Endodermal cell (in vitro differentiated cells): Measurements from ENCODE around the gene WIPF1. TPM values are rescaled to one million over a fixed set of nuclear protein-coding genes. Genes with fewer than 3 reads are reported as not detected.

Experiments used
- DNase-seq: peaks from one replicate; pipeline ENCODE4 v3.0.0-alpha.2; 2017
- H3K27ac ChIP-seq: 2 replicates; pipeline ENCODE4 v1.5.1; 2013; ENCODE audit warnings: mild to moderate bottlenecking, low read depth, low read length, moderate library complexity
- H3K27me3 ChIP-seq: 2 replicates; pipeline ENCODE4 v1.6.1; 2013; ENCODE audit warnings: mild to moderate bottlenecking, low read length, moderate library complexity; ENCODE audit not compliant: insufficient read depth, control insufficient read depth, poor library complexity, severe bottlenecking
- H3K36me3 ChIP-seq: 2 replicates; pipeline ENCODE4 v1.7.0; 2013; ENCODE audit warnings: mild to moderate bottlenecking, low read length, moderate library complexity; ENCODE audit not compliant: control insufficient read depth, insufficient read depth
- H3K4me1 ChIP-seq: one replicate; pipeline ENCODE4 v1.7.0; 2013; ENCODE audit warnings: low read length; ENCODE audit not compliant: control insufficient read depth, insufficient read depth
- H3K4me3 ChIP-seq: 2 replicates; pipeline ENCODE4 v1.5.1; 2013; ENCODE audit warnings: mild to moderate bottlenecking, low read length, moderate library complexity
- H3K9ac ChIP-seq: 2 replicates; pipeline ENCODE4 v1.6.1; 2013; ENCODE audit warnings: mild to moderate bottlenecking, low read length, moderate library complexity; ENCODE audit not compliant: poor library complexity, severe bottlenecking; ENCODE audit errors: extremely low read depth
- H3K9me3 ChIP-seq: 2 replicates; pipeline ENCODE4 v1.6.1; 2013; ENCODE audit warnings: mild to moderate bottlenecking, low read length, moderate library complexity; ENCODE audit not compliant: control insufficient read depth
- H3K27ac Mint-ChIP-seq: 2 replicates; pipeline ENCODE4 v1.8.0; 2020; ENCODE audit warnings: mixed read lengths
- H3K27me3 Mint-ChIP-seq: 2 replicates; pipeline ENCODE4 v1.8.0; 2021; ENCODE audit warnings: mild to moderate bottlenecking, mixed read lengths; ENCODE audit not compliant: insufficient read depth
- H3K36me3 Mint-ChIP-seq: 2 replicates; pipeline ENCODE4 v1.8.0; 2020; ENCODE audit warnings: low read depth, mixed read lengths
- H3K4me1 Mint-ChIP-seq: 2 replicates; pipeline ENCODE4 v1.8.0; 2020; ENCODE audit warnings: mixed read lengths
- H3K4me3 Mint-ChIP-seq: 2 replicates; pipeline ENCODE4 v1.8.0; 2020; ENCODE audit warnings: mild to moderate bottlenecking, moderate library complexity, mixed read lengths
- H3K9me3 Mint-ChIP-seq: 2 replicates; pipeline ENCODE4 v1.8.0; 2020; ENCODE audit warnings: mild to moderate bottlenecking, mixed read lengths
- WGBS, 2 experiments: methylation state at CpG; one replicate each; pipeline versions ENCODE4 v1.1.5 to v1.1.7; 2013; ENCODE audit warnings: missing lambda C conversion rate in 2 of 2, mixed read lengths in 1 of 2; ENCODE audit not compliant: insufficient coverage in 1 of 2, insufficient read length in 1 of 2; 5-methylcytosine and 5-hydroxymethylcytosine counted together
- total RNA-seq, 2 donors: library from RNA; stranded (reverse); fragmentation: NEBNext Ultra II Directional in 1 of 2; extraction: Animal tissue kit (Norgen Biotek cat#: 25700) in 1 of 2; gene quantifications; 2 replicates in 1 of 2; 3 replicates in 1 of 2; pipeline ENCODE4 v1.2.1, GENCODE V29; 2021
- TF ChIP-seq, protein P1 (sequence below): fragments of 200-600 bp; sonication (generic); conservative IDR thresholded peaks from 2 replicates; pipeline ENCODE4 v1.5.0; 2021; ENCODE audit warnings: antibody characterized with exemption, mild to moderate bottlenecking

Gene WIPF1
- total RNA-seq, 2 donors from 2014 or later: 21.5 to 28.5 TPM

- Mint-ChIP-seq H3K4me1 (no peaks in the 10 kb centered on the region), H3K4me3 (no peak overlapping the region), H3K27me3 (no peaks in the 10 kb centered on the region), H3K27ac (no peak overlapping the region), H3K9me3 (no peaks in the 10 kb centered on the region), H3K36me3 (no peaks in the 10 kb centered on the region)
- H3K36me3 ChIP-seq: no peaks in the 10 kb centered on the region
- no peaks in the 10 kb centered on the region for H3K27me3 ChIP-seq
- DNase-seq: no peak
- H3K27ac ChIP-seq: no peak overlapping the region
- no peaks in the 10 kb centered on the region for H3K4me1 ChIP-seq
- no peaks in the 10 kb centered on the region for H3K9me3 ChIP-seq
- no peak overlapping the region for H3K9ac ChIP-seq
- TF ChIP-seq, protein P1, sequence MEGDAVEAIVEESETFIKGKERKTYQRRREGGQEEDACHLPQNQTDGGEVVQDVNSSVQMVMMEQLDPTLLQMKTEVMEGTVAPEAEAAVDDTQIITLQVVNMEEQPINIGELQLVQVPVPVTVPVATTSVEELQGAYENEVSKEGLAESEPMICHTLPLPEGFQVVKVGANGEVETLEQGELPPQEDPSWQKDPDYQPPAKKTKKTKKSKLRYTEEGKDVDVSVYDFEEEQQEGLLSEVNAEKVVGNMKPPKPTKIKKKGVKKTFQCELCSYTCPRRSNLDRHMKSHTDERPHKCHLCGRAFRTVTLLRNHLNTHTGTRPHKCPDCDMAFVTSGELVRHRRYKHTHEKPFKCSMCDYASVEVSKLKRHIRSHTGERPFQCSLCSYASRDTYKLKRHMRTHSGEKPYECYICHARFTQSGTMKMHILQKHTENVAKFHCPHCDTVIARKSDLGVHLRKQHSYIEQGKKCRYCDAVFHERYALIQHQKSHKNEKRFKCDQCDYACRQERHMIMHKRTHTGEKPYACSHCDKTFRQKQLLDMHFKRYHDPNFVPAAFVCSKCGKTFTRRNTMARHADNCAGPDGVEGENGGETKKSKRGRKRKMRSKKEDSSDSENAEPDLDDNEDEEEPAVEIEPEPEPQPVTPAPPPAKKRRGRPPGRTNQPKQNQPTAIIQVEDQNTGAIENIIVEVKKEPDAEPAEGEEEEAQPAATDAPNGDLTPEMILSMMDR: no peak
- no peak overlapping the region for H3K4me3 ChIP-seq
Measured at GRCh38 chr2:174627216-174627615, 29.6 kb upstream of the WIPF1 start.

GRCh38 chr2:174624895-174625430 lies 27.4 kb upstream of the WIPF1 start:
- H3K4me3 ChIP-seq: no peak overlapping the region
- H3K27me3 Mint-ChIP-seq: no peaks in the 10 kb centered on the region
- DNase-seq: no peak
- H3K9me3 Mint-ChIP-seq: no peaks in the 10 kb centered on the region
- no peak overlapping the region for H3K27ac Mint-ChIP-seq
- H3K36me3 Mint-ChIP-seq: no peaks in the 10 kb centered on the region
- 91 to 96% methylated on average over 5 to 7 of the region's 7 CpGs for WGBS, 2 experiments
- H3K9ac ChIP-seq: no peak overlapping the region
- H3K27ac ChIP-seq: no peak overlapping the region
- H3K4me1 Mint-ChIP-seq: no peaks in the 10 kb centered on the region
- H3K4me3 Mint-ChIP-seq: no peak overlapping the region
- no peaks in the 10 kb centered on the region for H3K4me1 ChIP-seq
- no peaks in the 10 kb centered on the region for H3K9me3 ChIP-seq
- TF ChIP-seq, protein P1: no peak
- no peaks in the 10 kb centered on the region for H3K27me3 ChIP-seq
- H3K36me3 ChIP-seq: no peaks in the 10 kb centered on the region

DNA sequence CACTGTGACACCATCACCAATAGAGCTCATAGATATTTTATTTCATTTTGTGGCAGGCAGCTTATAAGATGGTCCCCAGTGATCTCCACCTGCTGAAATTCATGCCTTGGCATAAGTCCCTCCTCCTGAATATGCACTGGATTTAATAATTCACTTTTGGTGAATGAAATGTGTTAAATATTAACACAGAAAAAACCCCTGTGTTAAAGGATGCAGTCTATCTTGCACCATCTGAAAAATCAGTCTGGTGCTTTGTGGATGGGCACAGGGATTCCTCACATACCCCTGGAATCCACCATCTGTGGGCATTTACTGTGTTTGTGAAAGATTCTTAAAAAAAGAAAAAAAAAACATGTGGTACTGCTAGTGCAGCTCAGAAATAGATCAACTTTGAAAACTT lies 26.1 kb upstream of the WIPF1 start:
- no peaks in the 10 kb centered on the region for H3K27me3 ChIP-seq
- Mint-ChIP-seq H3K27ac (no peak overlapping the region), H3K9me3 (no peaks in the 10 kb centered on the region), H3K4me1 (no peaks in the 10 kb centered on the region), H3K36me3 (no peaks in the 10 kb centered on the region), H3K4me3 (no peak overlapping the region), H3K27me3 (no peaks in the 10 kb centered on the region)
- H3K27ac ChIP-seq: no peak overlapping the region
- no peaks in the 10 kb centered on the region for H3K9me3 ChIP-seq
- no peak overlapping the region for H3K4me3 ChIP-seq
- TF ChIP-seq, protein P1: no peak
- H3K9ac ChIP-seq: no peak overlapping the region
- no peak for DNase-seq
- H3K4me1 ChIP-seq: no peaks in the 10 kb centered on the region
- no peaks in the 10 kb centered on the region for H3K36me3 ChIP-seq
